Measurements from ENCODE around the gene SMAD4.

DNA sequence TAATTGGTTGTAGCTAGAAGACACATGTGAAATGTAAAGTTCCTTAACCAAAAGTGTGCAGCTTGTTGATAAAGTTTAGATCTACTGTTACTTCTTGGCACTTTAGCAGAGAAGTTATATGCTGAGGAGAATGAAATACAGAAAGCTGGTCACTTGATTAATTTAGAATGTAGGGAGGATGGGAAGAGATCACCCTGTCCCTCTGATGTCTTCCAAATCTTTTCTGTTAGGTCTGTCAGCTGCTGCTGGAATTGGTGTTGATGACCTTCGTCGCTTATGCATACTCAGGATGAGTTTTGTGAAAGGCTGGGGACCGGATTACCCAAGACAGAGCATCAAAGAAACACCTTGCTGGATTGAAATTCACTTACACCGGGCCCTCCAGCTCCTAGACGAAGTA lies 48.0 kb downstream of the SMAD4 start:
- TF ChIP-seq POLR2AphosphoS5 (IDR thresholded peaks at IDR 0.05; ENCODE audit: low read depth, low read length), result no peak
- TF ChIP-seq POLR2A (IDR thresholded peaks at IDR 0.05; ENCODE audit: low read depth, low read length), result no peak
